Inflammatory macrophage treated with lipopolysaccharide for 4 hours (primary cell): ENCODE measurements around the gene KNTC1.

Experiments
- DNase-seq: peaks from one replicate; pipeline ENCODE4 v3.0.0-alpha.2; 2020

KNTC1 gene

GRCh38 chr12:122656298-122656697 lies 129.2 kb downstream of the KNTC1 start:
- no peak for DNase-seq

- DNase-seq: peak; percentile 61
These were observed 132.5 kb downstream of the KNTC1 start for GRCh38 chr12:122659579-122659978.

GRCh38 chr12:122661246-122661645 lies 134.2 kb downstream of the KNTC1 start:
- DNase-seq: no peak

GRCh38 chr12:122661938-122662337 lies 134.9 kb downstream of the KNTC1 start:
- DNase-seq: no peak

GRCh38 chr12:122665349-122665748 lies 138.3 kb downstream of the KNTC1 start:
- DNase-seq: peak; percentile 41

GRCh38 chr12:122665759-122666158 lies 138.7 kb downstream of the KNTC1 start:
- no peak for DNase-seq

GRCh38 chr12:122668268-122668667 lies 141.2 kb downstream of the KNTC1 start:
- DNase-seq: no peak

GRCh38 chr12:122669397-122670070 lies 142.5 kb downstream of the KNTC1 start:
- DNase-seq: no peak

- DNase-seq: no peak
These were observed 145.5 kb downstream of the KNTC1 start for GRCh38 chr12:122672515-122672914.
